Heart left ventricle (tissue), 13 donors: ENCODE data around the gene HLF.

Experiments
- CTCF ChIP-seq, 12 donors: fragments of 200-600 bp; sonication (generic) in 4 of 12; IDR thresholded peaks; one replicate each; pipeline versions ENCODE4 v1.5.0 to v1.8.0; 2018 to 2022; ENCODE audit warnings: antibody characterized with exemption in 12 of 12, mild to moderate bottlenecking in 5 of 12
- POLR2A ChIP-seq, 2 donors: fragments of 450-650 bp; IDR thresholded peaks; one replicate each; pipeline ENCODE4 v1.6.1; 2017; ENCODE audit warnings: antibody characterized with exemption in 2 of 2, mild to moderate bottlenecking in 2 of 2, moderate library complexity in 2 of 2
- donor health status: ischemic (EF 13 %, LVEDD 7.1; RV severe dilation, severe dysfunction).
- donor health status: DM: no; HTN: yes; CAD: no.
- donor health status: DM: no; HTN: no; CAD: no.
- donor health status: ischemic (EF 25% LVEDD 6.9; RV normal size, moderate dysfunction).
- donor health status: ischemic (EF 25% LVEDD 5.7; RV mildly dilated, moderate dysfunction).
- donor health status: ischemic (EF 35%, LVEDD 5.7; RV mildly dilated, moderate dysfunction).
- donor health status: nonischemic (EF 11% LVEDD 7.7; RV severe dilation, severe dysfunction).
- donor health status: DM: yes; HTN: yes; CAD: no.
- donor health status: PGD.
- donor health status: ischemic (EF 29% LVEDD 5.4; RV normal size, mild dysfunction).
- donor health status: nonischemic (EF 23%, LVEDD 6.1; RV moderate dilation, normal function).

- TF ChIP-seq CTCF (IDR thresholded peaks at IDR 0.05) (no peak), POLR2A (IDR thresholded peaks at IDR 0.05) (no peak)
These were observed 6.1 kb upstream of the HLF start for GRCh38 chr17:55258578-55259135.
